Kidney (tissue), 14 donors: Measurements from ENCODE around the gene GTPBP2. TPM values are rescaled to one million over a fixed set of nuclear protein-coding genes. Genes with fewer than 3 reads are reported as not detected.

ENCODE experiments used
- DNase-seq, 5 donors: peaks; one replicate each; pipeline ENCODE4 v3.0.0-alpha.2; 2013 to 2020
- FAIRE-seq: peaks from 2 replicates; lab custom pipeline; 2012; peaks lifted over from hg19 to GRCh38; lab: Jason Lieb, UNC
- H3K27ac ChIP-seq, 2 donors: one replicate each; pipeline ENCODE4 v1.7.0; 2013; ENCODE audit warnings: low read depth in 2 of 2, low read length in 2 of 2, inconsistent platforms in 1 of 2
- H3K27me3 ChIP-seq: one replicate; pipeline ENCODE4 v1.7.1; 2013; ENCODE audit warnings: low read length, inconsistent platforms; ENCODE audit not compliant: control insufficient read depth, insufficient read depth
- H3K36me3 ChIP-seq, 3 donors: one replicate each; pipeline versions ENCODE4 v1.7.0 to v1.7.1; 2013; ENCODE audit warnings: low read length in 3 of 3, control low read depth in 1 of 3, inconsistent platforms in 1 of 3; ENCODE audit not compliant: insufficient read depth in 3 of 3, control insufficient read depth in 2 of 3
- H3K4me1 ChIP-seq, 3 donors: one replicate each; pipeline versions ENCODE4 v1.7.0 to v1.7.1; 2013; ENCODE audit warnings: low read length in 3 of 3, inconsistent platforms in 1 of 3, low read depth in 1 of 3; ENCODE audit not compliant: control insufficient read depth in 2 of 3, insufficient read depth in 2 of 3
- H3K4me3 ChIP-seq, 3 donors: one replicate each; pipeline versions ENCODE4 v1.7.0 to v1.8.1; 2013; ENCODE audit warnings: low read length in 3 of 3, control low read depth in 1 of 3, inconsistent platforms in 1 of 3
- H3K9ac ChIP-seq, 3 donors: one replicate each; pipeline versions ENCODE4 v1.7.0 to v1.7.1; 2013; ENCODE audit warnings: low read length in 3 of 3, control low read depth in 1 of 3, inconsistent platforms in 1 of 3
- H3K9me3 ChIP-seq, 3 donors: one replicate each; pipeline versions ENCODE4 v1.7.0 to v1.7.1; 2013; ENCODE audit warnings: low read length in 3 of 3, control low read depth in 1 of 3, inconsistent platforms in 1 of 3; ENCODE audit not compliant: control insufficient read depth in 2 of 3, insufficient read depth in 1 of 3
- CTCF ChIP-seq: IDR thresholded peaks from 3 replicates; pipeline ENCODE4 v1.5.1; 2012; ENCODE audit warnings: mild to moderate bottlenecking, moderate library complexity, borderline replicate concordance; ENCODE audit not compliant: insufficient read depth; ENCODE audit errors: extremely low read depth
- intact Hi-C: fragments of 100-400 bp; cut with DNase I; formaldehyde crosslinking; loops from one replicate; pipeline ENCODE4 v1.11.1; 2022
- polyA plus RNA-seq: library from polyadenylated mRNA; stranded (reverse); fragments of 350-450 nt; fragmentation: Illumina TruSeq; extraction: RNeasy Lipid Tissue Mini Kit (QIAGEN cat#74804); gene quantifications from one replicate; pipeline ENCODE4 v1.2.3, GENCODE V29; 2014; ENCODE audit warnings: low read depth, low replicate concordance; ENCODE audit not compliant: insufficient read depth
- total RNA-seq: library from RNA; stranded (reverse); fragmentation: NEBNext Ultra II Directional; extraction: Animal tissue kit (Norgen Biotek cat#: 25700); gene quantifications from one replicate; pipeline ENCODE4 v1.2.1, GENCODE V29; 2021
- donor health status: control.
- donor health status: control.
- donor health status: control.
- donor health status: control.
- donor health status: control.
- donor health status: DM: yes; HTN: yes; CAD: no.
- donor health status: Normal renal cell carcinoma (clear cell type).

The GTPBP2 gene
- total and polyA plus RNA-seq, 2 donors from 2014 or later = 19.7 to 64.6 TPM

DNA sequence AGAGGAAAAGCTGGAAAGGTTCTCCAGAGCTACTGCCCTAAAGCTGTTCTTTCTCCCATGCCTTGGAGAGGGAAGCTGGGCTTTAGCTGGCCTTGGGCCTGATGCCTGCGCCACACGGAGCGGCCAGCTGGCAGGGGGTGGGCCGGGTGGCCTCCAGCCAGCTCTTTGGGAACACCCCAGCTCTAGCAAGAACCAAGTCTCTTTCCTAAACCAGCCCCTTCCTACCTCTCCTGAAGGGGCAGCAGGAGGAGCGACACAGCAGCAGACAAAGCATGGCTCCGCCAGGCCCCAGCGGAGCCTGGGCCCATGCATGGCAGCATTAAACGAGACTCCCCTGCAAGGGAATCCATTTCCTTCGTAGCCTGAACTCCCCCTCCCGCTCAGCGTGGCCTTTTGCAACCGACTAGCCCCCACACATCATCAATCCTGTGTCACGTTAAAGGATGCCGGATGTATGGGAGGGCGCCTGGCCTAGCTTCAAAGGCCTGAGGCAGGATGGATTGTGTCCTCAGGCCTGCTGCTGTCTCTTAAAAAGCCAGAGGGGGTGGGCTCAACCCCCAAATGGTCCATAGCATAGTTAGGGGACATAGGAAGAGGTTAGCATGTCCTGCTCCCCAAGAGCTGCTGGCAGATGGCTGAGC lies 44.5 kb upstream of the GTPBP2 start:
- intact Hi-C loops = no loop called here
- peaks cover under 1 to 3% (median 3%) of the 10 kb centered on the region in 3 donors for H3K4me1 ChIP-seq
- H3K27me3 ChIP-seq = no peaks in the 10 kb centered on the region
- no peaks in the 10 kb centered on the region for H3K9me3 ChIP-seq
- no peak overlapping the region for H3K27ac ChIP-seq
- TF ChIP-seq CTCF = no peak
- FAIRE-seq (no peak), DNase-seq (peak in 4 of 5 donors; percentile 77 to 95 (median 85))
- peak overlapping the region in 1 of 3 donors; percentile 26 for H3K9ac ChIP-seq
- peaks cover 2 to 57% (median 30%) of the 10 kb centered on the region in 3 donors for H3K36me3 ChIP-seq
- no peak overlapping the region for H3K4me3 ChIP-seq

DNA sequence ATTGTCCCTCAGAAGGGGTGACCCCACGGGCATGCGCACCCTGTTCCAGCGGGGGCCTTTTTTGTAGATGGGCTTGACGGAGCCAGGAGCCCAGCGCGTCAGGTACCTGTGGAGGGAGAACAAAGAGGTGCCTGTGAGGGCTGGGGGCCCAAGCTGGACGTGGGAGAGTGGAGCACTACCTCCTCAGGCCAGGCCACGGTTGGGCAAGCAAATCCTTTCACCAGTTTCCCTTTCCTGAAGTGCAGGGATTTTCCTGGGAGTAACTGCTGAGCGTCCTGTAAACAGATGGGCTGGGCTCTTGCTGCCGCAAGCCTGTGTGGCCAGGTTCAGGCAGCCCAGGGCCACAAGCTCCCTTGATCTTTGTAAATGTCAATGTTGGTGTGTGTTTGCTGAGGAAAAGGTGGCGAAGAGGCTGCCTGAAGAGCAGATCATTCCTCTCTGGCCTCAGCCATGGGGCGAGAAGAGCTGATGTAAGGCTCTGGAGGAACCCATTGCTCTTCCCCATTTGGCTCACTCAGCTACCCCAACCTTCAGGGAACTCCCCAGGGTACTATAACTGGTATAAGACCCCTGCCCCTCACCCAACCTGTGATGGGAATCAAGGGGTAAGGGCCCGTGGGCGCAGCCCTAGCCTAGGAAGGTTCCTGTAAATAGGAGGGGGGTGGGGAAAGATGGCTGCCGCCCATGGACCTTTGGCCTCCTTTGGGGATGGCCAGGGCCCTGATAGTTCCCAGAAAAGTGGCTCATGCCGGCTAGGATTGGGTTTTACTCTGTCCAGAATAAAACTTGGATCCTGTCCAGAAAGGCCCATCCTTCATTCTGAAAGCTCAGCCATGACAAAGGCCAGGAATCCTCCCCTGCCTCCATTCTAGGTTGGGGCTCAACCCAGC lies 43.0 kb upstream of the GTPBP2 start:
- H3K9me3 ChIP-seq = no peaks in the 10 kb centered on the region
- TF ChIP-seq CTCF = no peak
- FAIRE-seq (no peak), DNase-seq (peak in 3 of 5 donors; percentile 40 to 57 (median 56))
- H3K9ac ChIP-seq = peak overlapping the region in 1 of 3 donors; percentile 12
- peaks cover 0 to 42% (median 20%) of the 10 kb centered on the region in 3 donors for H3K36me3 ChIP-seq
- H3K4me3 ChIP-seq = no peak overlapping the region
- intact Hi-C loops = no loop called here
- no peaks in the 10 kb centered on the region for H3K27me3 ChIP-seq
- H3K27ac ChIP-seq = peak overlapping the region in 1 of 2 donors; percentile 22
- peaks cover 3 to 15% (median 13%) of the 10 kb centered on the region in 3 donors for H3K4me1 ChIP-seq

- TF ChIP-seq CTCF = no peak
- no peak for DNase-seq
- H3K9ac ChIP-seq = no peak overlapping the region
- H3K9me3 ChIP-seq = no peaks in the 10 kb centered on the region
- peaks cover 0 to 34% (median 15%) of the 10 kb centered on the region in 3 donors for H3K36me3 ChIP-seq
- peaks cover 3 to 17% (median 15%) of the 10 kb centered on the region in 3 donors for H3K4me1 ChIP-seq
- FAIRE-seq = no peak
- H3K27me3 ChIP-seq = no peaks in the 10 kb centered on the region
- H3K27ac ChIP-seq = no peak overlapping the region
- no peak overlapping the region for H3K4me3 ChIP-seq
- intact Hi-C loops = no loop called here
Observed at GRCh38 chr6:43671011-43671800, 42.1 kb upstream of the GTPBP2 start.
